ENCODE results near the gene CCDC8. TPM values are rescaled to one million over a fixed set of nuclear protein-coding genes. Genes with fewer than 3 reads are reported as not detected.
"Not testable (repeated sequence)": the region's sequence is repeated elsewhere in the genome, so short reads cannot be mapped to it uniquely, and the experiment has no call there.

CCDC8 gene
- total RNA-seq, 1 donor from 2014 or later, result 0.13 TPM

GRCh38 chr19:46428239-46429135 is 15.1 kb upstream of the CCDC8 start, which contains the start of gene PNMA8C:
Gene PNMA8C (minus strand): TSS chr19:46428936. CDS start chr19:46428359, 577 bp downstream.
- DNase-seq (ENCODE audit: low read depth in 2 of 2), result peak in 1 of 2 donors; percentile 29

- DNase-seq (ENCODE audit: low read depth in 2 of 2), result no peak
Measured at GRCh38 chr19:46427518-46428045, 14.2 kb upstream of the CCDC8 start.

- no peak for DNase-seq (ENCODE audit: low read depth in 2 of 2)
Measured at GRCh38 chr19:46426506-46427162, 13.3 kb upstream of the CCDC8 start.

- no peak for DNase-seq (ENCODE audit: low read depth in 2 of 2)
Measured at GRCh38 chr19:46426035-46426505, 12.7 kb upstream of the CCDC8 start.

- DNase-seq (ENCODE audit: low read depth in 2 of 2), result no peak
Measured at GRCh38 chr19:46423188-46423587, 9.8 kb upstream of the CCDC8 start.

GRCh38 chr19:46422344-46422743 is 9.0 kb upstream of the CCDC8 start:
- DNase-seq (ENCODE audit: low read depth in 2 of 2), result no peak

GRCh38 chr19:46420056-46420455 is 6.7 kb upstream of the CCDC8 start:
- DNase-seq (ENCODE audit: low read depth in 2 of 2), result no peak

GRCh38 chr19:46415804-46416709 is 2.7 kb upstream of the CCDC8 start:
- DNase-seq (ENCODE audit: low read depth in 2 of 2), result peak in 1 of 2 donors; percentile 66

GRCh38 chr19:46414899-46415298 is 1.5 kb upstream of the CCDC8 start:
- not testable (repeated sequence) for DNase-seq (ENCODE audit: low read depth in 2 of 2)

- DNase-seq (ENCODE audit: low read depth in 2 of 2), result no peak
Measured at GRCh38 chr19:46412650-46413261, 608 bp downstream of the CCDC8 start.

GRCh38 chr19:46411925-46412649 is 1.3 kb downstream of the CCDC8 start:
- no peak for DNase-seq (ENCODE audit: low read depth in 2 of 2)

- DNase-seq (ENCODE audit: low read depth in 2 of 2), result no peak
Measured at GRCh38 chr19:46411088-46411924, 2.1 kb downstream of the CCDC8 start.

GRCh38 chr19:46410205-46411087 is 2.9 kb downstream of the CCDC8 start:
- no peak for DNase-seq (ENCODE audit: low read depth in 2 of 2)

- no peak for DNase-seq (ENCODE audit: low read depth in 2 of 2)
Measured at GRCh38 chr19:46409191-46409590, 4.2 kb downstream of the CCDC8 start.

- DNase-seq (ENCODE audit: low read depth in 2 of 2), result no peak
Measured at GRCh38 chr19:46408664-46409039, 4.7 kb downstream of the CCDC8 start.

- DNase-seq (ENCODE audit: low read depth in 2 of 2), result no peak
Measured at GRCh38 chr19:46407856-46408663, 5.3 kb downstream of the CCDC8 start.

- no peak for DNase-seq (ENCODE audit: low read depth in 2 of 2)
Measured at GRCh38 chr19:46406976-46407375, 6.4 kb downstream of the CCDC8 start.
